ENCODE results near the gene STRA6. TPM values are rescaled to one million over a fixed set of nuclear protein-coding genes. Genes with fewer than 3 reads are reported as not detected.
A peak's percentile ranks its signal among the peaks of the same experiment; 100 is the strongest.

Gene STRA6
- total and polyA plus RNA-seq, 8 donors = 0.38 to 10.7 (median 6.5) TPM

DNA sequence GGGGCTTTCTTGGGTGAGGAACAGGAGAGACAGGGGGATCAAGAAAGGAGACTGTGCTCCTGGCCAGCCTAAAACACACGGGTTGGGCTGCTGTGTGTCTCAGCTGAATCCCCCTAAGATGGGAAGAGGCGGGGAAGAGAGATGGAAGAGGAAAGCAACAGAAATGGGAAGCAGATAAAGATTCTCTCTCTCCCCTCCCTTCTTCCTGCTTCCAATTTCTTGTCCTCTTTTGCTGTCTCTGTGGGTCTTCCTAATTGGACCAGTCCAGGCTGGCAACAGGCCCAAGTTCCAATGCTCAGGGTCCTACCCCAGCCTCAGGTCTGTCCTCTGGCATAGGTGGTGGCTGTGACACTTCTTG lies 65.1 kb downstream of the STRA6 start:
- Histone ChIP-seq H3K9me3 (no peaks in the 10 kb centered on the region), H3K27ac (no peak overlapping the region), H3K36me3 (no peaks in the 10 kb centered on the region), H3K4me1 (peaks cover 7 to 32% of the 10 kb centered on the region in 2 donors), H3K4me3 (no peak overlapping the region), H3K27me3 (peaks cover 47 to 78% of the 10 kb centered on the region in 2 donors)
- DNase-seq (no peak), ATAC-seq (no peak)
- TF ChIP-seq, protein P1, sequence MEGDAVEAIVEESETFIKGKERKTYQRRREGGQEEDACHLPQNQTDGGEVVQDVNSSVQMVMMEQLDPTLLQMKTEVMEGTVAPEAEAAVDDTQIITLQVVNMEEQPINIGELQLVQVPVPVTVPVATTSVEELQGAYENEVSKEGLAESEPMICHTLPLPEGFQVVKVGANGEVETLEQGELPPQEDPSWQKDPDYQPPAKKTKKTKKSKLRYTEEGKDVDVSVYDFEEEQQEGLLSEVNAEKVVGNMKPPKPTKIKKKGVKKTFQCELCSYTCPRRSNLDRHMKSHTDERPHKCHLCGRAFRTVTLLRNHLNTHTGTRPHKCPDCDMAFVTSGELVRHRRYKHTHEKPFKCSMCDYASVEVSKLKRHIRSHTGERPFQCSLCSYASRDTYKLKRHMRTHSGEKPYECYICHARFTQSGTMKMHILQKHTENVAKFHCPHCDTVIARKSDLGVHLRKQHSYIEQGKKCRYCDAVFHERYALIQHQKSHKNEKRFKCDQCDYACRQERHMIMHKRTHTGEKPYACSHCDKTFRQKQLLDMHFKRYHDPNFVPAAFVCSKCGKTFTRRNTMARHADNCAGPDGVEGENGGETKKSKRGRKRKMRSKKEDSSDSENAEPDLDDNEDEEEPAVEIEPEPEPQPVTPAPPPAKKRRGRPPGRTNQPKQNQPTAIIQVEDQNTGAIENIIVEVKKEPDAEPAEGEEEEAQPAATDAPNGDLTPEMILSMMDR (IDR thresholded peaks at IDR 0.05) = no peak
- intact Hi-C loops (cut with DNase I) = no loop called here

DNA sequence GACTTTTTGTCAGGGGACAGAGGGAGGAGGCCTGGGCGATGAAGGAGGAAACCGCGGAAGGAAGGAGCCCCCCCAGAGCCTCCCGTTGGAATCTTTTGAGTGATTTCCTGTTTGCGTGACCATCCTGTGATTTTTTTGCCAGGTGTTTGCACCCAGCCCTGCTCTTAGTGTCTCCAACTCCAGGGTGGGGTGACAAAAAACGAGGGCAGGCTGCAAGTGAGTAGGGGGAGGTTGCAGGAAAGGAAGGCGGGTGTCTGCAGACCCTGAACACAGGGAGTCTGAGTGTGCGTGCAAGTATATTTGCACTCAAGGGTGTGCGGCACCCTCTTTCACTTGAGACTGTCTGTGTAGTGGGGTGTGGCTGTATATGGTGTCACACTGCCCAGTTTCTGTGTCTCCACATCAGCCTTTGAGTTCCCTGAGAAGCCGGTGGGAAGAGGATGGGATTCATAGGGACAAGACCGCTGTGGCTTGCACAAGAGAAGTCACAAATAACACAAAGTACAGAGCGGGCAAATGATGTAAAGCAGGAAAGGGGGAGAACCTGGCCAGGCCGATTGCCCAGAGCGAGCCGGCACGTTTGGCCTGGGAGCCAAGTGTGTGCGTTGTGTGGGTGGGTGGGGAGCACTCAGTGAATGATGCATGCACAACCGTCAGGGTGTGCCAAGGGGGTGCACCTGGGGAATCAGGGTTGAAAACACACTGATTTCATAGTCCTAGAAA lies 65.6 kb downstream of the STRA6 start:
- intact Hi-C loops (cut with DNase I) = no loop called here
- H3K4me1 ChIP-seq = peaks cover 7 to 32% of the 10 kb centered on the region in 2 donors
- H3K27ac ChIP-seq = peak overlapping the region; percentile 54 to 67
- H3K36me3 ChIP-seq = no peaks in the 10 kb centered on the region
- H3K4me3 ChIP-seq = peak overlapping the region; percentile 27 to 32
- ATAC-seq = no peak
- H3K9me3 ChIP-seq = no peaks in the 10 kb centered on the region
- no peak for DNase-seq
- peaks cover 52 to 84% of the 10 kb centered on the region in 2 donors for H3K27me3 ChIP-seq
- TF ChIP-seq, protein P1 (IDR thresholded peaks at IDR 0.05) = no peak

DNA sequence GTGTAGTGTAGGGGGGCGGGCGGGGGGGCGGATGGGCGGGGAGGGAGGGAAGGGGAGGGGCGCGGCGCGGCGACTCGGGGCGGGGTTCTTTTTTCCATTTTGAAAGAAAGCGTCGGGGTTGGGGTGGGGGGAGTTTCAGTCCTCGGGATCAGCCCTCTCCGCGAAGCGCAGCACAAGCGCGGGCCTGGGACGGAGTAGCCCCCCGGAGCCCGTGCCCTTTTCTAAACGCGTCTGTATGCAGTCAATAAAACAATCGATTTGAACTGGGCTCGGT lies 66.1 kb downstream of the STRA6 start:
- ATAC-seq = no peak
- DNase-seq = no peak
- TF ChIP-seq, protein P1 (IDR thresholded peaks at IDR 0.05) = no peak
- Histone ChIP-seq H3K4me1 (peaks cover 7 to 32% of the 10 kb centered on the region in 2 donors), H3K9me3 (no peaks in the 10 kb centered on the region), H3K27me3 (peaks cover 57 to 89% of the 10 kb centered on the region in 2 donors), H3K27ac (peak overlapping the region; percentile 54 to 67), H3K36me3 (no peaks in the 10 kb centered on the region), H3K4me3 (peak overlapping the region; percentile 27 to 32)
- intact Hi-C loops (cut with DNase I) = no loop called here

DNA sequence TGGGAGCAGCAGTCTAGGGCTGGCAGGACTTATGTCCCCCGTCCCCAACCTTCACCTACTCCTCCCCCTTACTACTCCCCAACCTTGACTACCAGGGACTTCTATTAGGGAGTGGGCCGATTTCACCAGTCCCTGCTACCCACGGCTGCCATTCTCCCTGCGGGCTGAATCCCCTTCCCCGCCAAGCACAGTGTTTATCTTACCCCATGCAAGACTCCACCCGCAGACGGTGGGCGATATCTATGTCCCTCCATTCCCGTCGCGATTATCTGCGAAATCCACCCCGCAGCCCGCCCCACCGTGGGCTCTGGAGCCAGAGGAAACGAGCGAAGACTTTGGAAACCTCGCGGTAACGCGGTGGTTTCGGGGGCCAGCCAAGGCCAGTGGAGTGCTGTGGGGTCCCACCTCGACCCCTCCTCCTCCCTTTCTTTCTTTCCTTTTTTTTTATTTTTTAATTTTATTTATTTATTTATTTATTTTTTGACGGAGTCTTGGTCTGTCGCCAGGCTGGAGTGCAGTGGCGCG lies 67.5 kb downstream of the STRA6 start:
- TF ChIP-seq, protein P1 (IDR thresholded peaks at IDR 0.05) = no peak
- ATAC-seq (no peak), DNase-seq (no peak)
- Histone ChIP-seq H3K9me3 (no peaks in the 10 kb centered on the region), H3K27ac (no peak overlapping the region), H3K4me3 (no peak overlapping the region), H3K4me1 (peaks cover 7 to 39% of the 10 kb centered on the region in 2 donors), H3K36me3 (no peaks in the 10 kb centered on the region), H3K27me3 (peaks cover 71 to 97% of the 10 kb centered on the region in 2 donors)
- intact Hi-C loops (cut with DNase I) = no loop called here

DNA sequence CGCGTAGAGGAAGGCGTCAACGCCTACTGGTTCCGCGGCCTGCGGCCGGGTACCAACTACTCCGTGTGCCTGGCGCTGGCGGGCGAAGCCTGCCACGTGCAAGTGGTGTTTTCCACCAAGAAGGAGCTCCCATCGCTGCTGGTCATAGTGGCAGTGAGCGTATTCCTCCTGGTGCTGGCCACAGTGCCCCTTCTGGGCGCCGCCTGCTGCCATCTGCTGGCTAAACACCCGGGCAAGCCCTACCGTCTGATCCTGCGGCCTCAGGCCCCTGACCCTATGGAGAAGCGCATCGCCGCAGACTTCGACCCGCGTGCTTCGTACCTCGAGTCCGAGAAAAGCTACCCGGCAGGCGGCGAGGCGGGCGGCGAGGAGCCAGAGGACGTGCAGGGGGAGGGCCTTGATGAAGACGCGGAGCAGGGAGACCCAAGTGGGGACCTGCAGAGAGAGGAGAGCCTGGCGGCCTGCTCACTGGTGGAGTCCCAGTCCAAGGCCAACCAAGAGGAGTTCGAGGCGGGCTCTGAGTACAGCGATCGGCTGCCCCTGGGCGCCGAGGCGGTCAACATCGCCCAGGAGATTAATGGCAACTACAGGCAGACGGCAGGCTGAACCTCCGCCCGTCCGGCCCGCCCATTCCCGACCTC lies 68.1 kb downstream of the STRA6 start:
- peak in 2 of 4 donors; percentile 51 to 85 for DNase-seq
- Histone ChIP-seq H3K4me1 (peaks cover 7 to 45% of the 10 kb centered on the region in 2 donors), H3K27ac (no peak overlapping the region), H3K36me3 (no peaks in the 10 kb centered on the region), H3K27me3 (peaks cover 77 to 100% of the 10 kb centered on the region in 2 donors), H3K4me3 (no peak overlapping the region), H3K9me3 (no peaks in the 10 kb centered on the region)
- intact Hi-C loops (cut with DNase I) = no loop called here
- TF ChIP-seq, protein P1 (IDR thresholded peaks at IDR 0.05) = peak in 1 of 2 donors; percentile 34
- ATAC-seq = peak; percentile 63

All from left lung (tissue), 10 donors.